Endothelial cell (in vitro differentiated cells): ENCODE measurements around the gene FBXO31. TPM values are rescaled to one million over a fixed set of nuclear protein-coding genes. Genes with fewer than 3 reads are reported as not detected.

Experiments used
- DNase-seq: peaks from one replicate; pipeline ENCODE4 v3.0.0; 2021; ENCODE audit warnings: low spot score
- H3K27ac Mint-ChIP-seq: one replicate; pipeline ENCODE4 v1.8.0; 2021; ENCODE audit warnings: mixed read lengths, inconsistent platforms; ENCODE audit not compliant: unreplicated experiment
- H3K27me3 Mint-ChIP-seq: one replicate; pipeline ENCODE4 v1.8.0; 2021; ENCODE audit warnings: mild to moderate bottlenecking, moderate library complexity, mixed read lengths, inconsistent platforms; ENCODE audit not compliant: unreplicated experiment
- H3K36me3 Mint-ChIP-seq: one replicate; pipeline ENCODE4 v1.8.0; 2021; ENCODE audit warnings: mild to moderate bottlenecking, low read depth, mixed read lengths, inconsistent platforms; ENCODE audit not compliant: unreplicated experiment
- H3K4me1 Mint-ChIP-seq: one replicate; pipeline ENCODE4 v1.8.0; 2021; ENCODE audit warnings: mild to moderate bottlenecking, mixed read lengths, inconsistent platforms; ENCODE audit not compliant: unreplicated experiment
- H3K4me3 Mint-ChIP-seq: one replicate; pipeline ENCODE4 v1.8.0; 2021; ENCODE audit warnings: mild to moderate bottlenecking, mixed read lengths, inconsistent platforms; ENCODE audit not compliant: unreplicated experiment
- H3K9me3 Mint-ChIP-seq: one replicate; pipeline ENCODE4 v1.8.0; 2021; ENCODE audit warnings: mixed read lengths, inconsistent platforms; ENCODE audit not compliant: unreplicated experiment
- total RNA-seq: library from RNA; stranded (reverse); fragmentation: NEBNext Ultra II Directional; extraction: Animal tissue kit (Norgen Biotek cat#: 25700); gene quantifications from one replicate; pipeline ENCODE4 v1.2.1, GENCODE V29; 2021; ENCODE audit not compliant: unreplicated experiment
- TF ChIP-seq, protein P1 (sequence below): fragments of 200-600 bp; sonication (generic); IDR thresholded peaks from one replicate; pipeline ENCODE4 v1.5.0; 2021; ENCODE audit warnings: antibody characterized with exemption; ENCODE audit not compliant: unreplicated experiment

FBXO31 gene
- total RNA-seq, 1 donor from 2014 or later, result 13.5 TPM

DNA sequence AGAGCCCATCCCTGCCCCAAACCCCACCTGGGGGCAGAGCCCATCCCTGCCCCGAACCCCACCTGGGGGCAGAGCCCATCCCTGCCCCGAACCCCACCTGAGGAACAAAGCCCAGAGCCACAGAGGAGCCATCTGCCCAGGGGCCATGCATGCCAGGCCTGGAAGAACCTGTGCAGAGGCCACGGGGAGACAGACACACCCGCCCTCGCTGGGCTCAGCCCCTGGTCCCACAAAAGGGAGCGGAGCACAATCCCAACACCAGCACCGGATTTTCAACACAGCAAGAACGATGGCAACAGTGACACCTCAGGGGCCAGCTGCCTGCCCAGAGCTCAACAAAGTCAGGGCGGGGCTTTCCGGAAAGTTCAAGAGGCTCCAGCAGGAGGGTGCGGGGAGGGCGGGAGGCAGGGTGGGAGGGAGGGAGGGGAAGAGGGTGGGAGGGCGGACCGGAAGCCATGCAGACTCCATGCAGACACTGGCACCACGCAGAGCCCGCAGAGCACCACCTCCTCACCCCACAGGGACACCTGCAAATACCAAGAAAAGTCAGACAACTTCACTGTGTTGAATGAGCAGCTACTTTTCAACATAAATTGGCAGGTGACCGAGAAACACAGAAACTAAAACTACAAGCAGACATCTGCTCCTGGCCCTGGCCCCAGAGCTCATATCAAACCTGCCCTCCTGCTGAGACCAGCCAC is 38.5 kb downstream of the FBXO31 start:
- no peak for DNase-seq
- H3K27me3 Mint-ChIP-seq, result peaks cover 3% of the 10 kb centered on the region
- TF ChIP-seq, protein P1, sequence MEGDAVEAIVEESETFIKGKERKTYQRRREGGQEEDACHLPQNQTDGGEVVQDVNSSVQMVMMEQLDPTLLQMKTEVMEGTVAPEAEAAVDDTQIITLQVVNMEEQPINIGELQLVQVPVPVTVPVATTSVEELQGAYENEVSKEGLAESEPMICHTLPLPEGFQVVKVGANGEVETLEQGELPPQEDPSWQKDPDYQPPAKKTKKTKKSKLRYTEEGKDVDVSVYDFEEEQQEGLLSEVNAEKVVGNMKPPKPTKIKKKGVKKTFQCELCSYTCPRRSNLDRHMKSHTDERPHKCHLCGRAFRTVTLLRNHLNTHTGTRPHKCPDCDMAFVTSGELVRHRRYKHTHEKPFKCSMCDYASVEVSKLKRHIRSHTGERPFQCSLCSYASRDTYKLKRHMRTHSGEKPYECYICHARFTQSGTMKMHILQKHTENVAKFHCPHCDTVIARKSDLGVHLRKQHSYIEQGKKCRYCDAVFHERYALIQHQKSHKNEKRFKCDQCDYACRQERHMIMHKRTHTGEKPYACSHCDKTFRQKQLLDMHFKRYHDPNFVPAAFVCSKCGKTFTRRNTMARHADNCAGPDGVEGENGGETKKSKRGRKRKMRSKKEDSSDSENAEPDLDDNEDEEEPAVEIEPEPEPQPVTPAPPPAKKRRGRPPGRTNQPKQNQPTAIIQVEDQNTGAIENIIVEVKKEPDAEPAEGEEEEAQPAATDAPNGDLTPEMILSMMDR, result no peak

DNA sequence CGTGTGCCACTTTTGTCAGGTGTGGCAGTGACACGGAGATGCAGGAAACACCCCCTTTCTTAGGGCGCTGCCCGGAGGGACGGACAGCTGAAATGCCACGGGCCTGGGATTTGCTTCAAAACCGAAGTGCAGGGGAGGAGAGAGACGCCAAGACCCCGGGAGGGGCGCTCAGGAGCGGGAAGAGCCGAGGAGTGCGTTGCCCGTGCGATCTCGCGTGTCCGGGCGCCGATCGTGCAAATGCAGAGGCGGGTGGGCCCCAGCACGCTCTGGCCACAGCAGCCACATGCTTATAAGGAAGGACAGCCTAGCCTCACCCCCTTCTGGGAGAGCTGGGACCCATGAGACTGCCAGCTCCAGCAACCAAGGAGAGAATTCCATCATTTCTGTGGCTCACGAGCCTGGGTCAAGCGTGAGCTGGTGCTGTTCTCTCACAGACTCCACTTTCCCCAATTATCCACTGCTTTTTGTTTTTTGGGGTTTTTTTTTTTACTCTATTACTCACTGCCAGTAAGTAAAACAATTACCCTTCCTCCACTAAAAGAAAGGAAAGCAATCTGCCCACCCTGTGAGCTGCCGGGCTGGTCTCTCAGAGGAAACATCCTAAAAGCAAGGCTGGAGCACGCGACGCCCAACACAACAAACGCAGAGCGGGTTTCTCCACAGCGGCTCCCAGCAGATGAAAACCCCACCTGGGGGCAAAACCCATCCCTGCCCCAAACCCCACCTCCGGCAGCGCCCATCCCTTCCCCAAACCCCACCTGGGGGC is 39.2 kb downstream of the FBXO31 start:
- peaks cover 3% of the 10 kb centered on the region for H3K27me3 Mint-ChIP-seq
- H3K9me3 Mint-ChIP-seq, result no peaks in the 10 kb centered on the region
- TF ChIP-seq, protein P1, result no peak
- no peak overlapping the region for H3K27ac Mint-ChIP-seq
- no peak overlapping the region for H3K4me3 Mint-ChIP-seq
- peaks cover 8% of the 10 kb centered on the region for H3K36me3 Mint-ChIP-seq
- no peak for DNase-seq
- peaks cover 5% of the 10 kb centered on the region for H3K4me1 Mint-ChIP-seq

More for the DNA sequence above, 38.5 kb downstream of the FBXO31 start:
- H3K4me3 Mint-ChIP-seq, result peak overlapping the region; percentile 49
- peak overlapping the region; percentile 6 for H3K27ac Mint-ChIP-seq
- H3K36me3 Mint-ChIP-seq, result peaks cover 8% of the 10 kb centered on the region
- H3K4me1 Mint-ChIP-seq, result peaks cover 5% of the 10 kb centered on the region
- H3K9me3 Mint-ChIP-seq, result no peaks in the 10 kb centered on the region

DNA sequence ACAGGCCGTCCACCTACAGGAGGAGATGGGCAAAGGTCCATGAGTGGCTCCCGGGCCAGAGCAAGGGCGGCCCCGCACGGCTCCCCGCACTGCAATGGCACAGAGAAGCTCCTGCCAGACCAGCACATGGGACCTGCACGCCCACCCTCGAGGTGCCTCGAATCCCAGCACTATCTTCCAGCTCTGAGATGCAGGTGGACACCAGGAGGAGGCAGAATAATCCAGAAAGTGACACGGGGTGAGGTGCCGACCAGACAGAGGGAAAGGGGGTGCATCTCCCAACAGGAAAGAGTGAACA is 39.9 kb downstream of the FBXO31 start:
- no peaks in the 10 kb centered on the region for H3K9me3 Mint-ChIP-seq
- DNase-seq, result no peak

DNA sequence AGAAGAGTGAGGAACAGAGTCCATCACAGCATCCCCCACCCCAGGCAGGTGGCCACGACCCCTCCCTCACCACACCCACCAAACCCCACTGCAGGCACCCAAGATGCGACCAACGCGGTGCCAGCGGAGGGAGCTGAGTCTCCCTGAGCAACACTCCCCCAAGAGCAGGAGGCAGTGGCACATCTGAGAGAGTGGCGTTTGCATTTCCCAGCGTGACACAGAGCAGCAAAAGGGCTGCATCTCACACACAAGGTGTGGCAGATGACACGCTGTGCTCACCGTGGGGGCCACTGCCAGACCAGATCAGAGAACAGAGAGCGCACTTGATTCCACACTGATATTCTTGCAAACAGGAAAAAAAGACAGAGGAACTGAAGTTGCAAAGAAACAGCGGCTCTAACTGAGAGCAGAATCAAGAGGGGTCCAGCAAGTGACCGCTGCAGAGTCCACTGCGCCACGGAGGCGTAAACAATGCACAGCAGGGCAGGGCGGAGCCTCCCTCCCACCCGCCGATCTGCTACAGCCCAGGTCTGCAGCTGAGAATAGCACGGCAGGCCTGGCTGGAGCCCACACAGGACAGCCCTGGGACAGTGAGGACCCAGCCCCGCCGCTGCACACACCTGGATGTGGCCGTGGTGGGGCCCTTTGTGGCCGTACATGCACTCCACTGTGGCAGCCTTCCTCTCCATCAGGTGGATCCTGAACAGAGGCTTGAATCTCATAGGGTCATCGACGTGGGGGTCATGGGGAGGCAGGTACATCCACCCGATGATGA is 40.4 kb downstream of the FBXO31 start:
- peak overlapping the region; percentile 36 for H3K27ac Mint-ChIP-seq
- DNase-seq, result no peak
- no peak overlapping the region for H3K4me3 Mint-ChIP-seq
- H3K4me1 Mint-ChIP-seq, result peaks cover 5% of the 10 kb centered on the region
- peaks cover 15% of the 10 kb centered on the region for H3K36me3 Mint-ChIP-seq
- H3K9me3 Mint-ChIP-seq, result no peaks in the 10 kb centered on the region
- peaks cover 3% of the 10 kb centered on the region for H3K27me3 Mint-ChIP-seq
- TF ChIP-seq, protein P1, result no peak

More for the DNA sequence above, 39.9 kb downstream of the FBXO31 start:
- Mint-ChIP-seq H3K4me1 (peaks cover 5% of the 10 kb centered on the region), H3K36me3 (peaks cover 14% of the 10 kb centered on the region), H3K4me3 (no peak overlapping the region), H3K27me3 (peaks cover 3% of the 10 kb centered on the region), H3K27ac (no peak overlapping the region)
- TF ChIP-seq, protein P1, result no peak
